ENCODE results near the gene XKR7.

Gene XKR7

GRCh38 chr20:32040142-32040953 is 72.4 kb downstream of the XKR7 start:
- no peak for DNase-seq (ENCODE audit: low spot score)

GRCh38 chr20:32045999-32046398 is 78.0 kb downstream of the XKR7 start:
- DNase-seq (ENCODE audit: low spot score), result no peak

DNA sequence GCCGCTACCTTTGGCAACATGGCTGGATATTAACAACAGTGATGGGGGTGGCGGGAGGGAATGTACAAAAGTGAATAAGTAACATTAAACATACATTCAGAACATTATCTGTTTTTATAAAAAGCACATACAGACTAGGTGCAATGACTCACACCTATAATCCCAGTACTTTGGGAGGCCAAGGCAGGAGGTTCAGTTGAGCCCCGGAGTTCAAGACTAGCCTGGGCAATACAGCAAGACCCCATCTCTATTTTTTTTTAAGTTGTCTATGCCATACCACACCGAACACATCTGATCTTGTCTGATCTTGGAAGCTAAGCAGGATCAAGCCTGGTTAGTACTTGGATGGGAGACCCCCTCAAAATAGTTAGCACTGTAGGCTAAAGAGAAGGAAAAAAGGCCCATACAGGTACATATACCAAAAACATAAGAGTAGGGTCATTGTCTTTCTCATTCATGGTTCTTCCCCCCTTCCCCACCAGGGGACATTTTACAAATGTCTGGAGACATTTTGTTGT is 82.4 kb downstream of the XKR7 start:
- DNase-seq (ENCODE audit: low spot score), result no peak

- DNase-seq (ENCODE audit: low spot score), result no peak
Observed at GRCh38 chr20:32050851-32051556, 83.1 kb downstream of the XKR7 start.

- DNase-seq (ENCODE audit: low spot score), result no peak
Observed at GRCh38 chr20:32051720-32052089, 83.8 kb downstream of the XKR7 start.

DNA sequence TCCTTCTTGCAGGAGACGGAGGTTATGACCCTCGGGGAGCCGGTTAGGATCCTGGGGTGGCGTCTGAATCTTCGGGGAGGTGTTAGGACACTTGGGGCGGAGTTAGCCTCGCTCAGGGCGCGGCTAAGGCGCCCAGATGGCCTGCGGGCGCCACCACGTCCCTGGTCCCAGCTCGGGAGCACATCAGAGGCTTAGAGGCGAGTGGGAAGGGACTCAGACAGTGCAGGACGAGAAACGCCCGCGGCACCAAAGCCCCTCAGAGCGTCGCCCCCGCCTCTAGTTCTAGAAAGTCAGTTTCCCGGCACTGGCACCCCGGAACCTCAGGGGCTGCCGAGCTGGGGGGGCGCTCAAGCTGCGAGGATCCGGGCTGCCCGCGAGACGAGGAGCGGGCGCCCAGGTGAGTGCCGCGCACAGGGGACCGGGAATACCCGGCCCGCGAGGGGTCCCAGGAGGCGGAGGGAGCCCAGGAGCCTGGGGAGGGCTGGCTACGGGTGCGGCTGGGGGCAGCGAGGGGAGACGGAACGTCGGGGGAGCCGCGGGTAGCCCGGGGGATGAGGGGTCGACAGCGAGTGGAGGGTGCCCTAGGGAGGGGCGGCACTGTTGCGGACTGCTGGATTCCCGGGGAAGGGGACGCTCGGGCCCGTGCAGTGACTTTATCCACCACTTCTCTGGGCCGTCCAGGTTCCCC is 84.3 kb downstream of the XKR7 start, which contains the start of gene HCK:
TSS of gene HCK (plus strand) at position 153 of the 688 bp plus-strand sequence.
- no peak for DNase-seq (ENCODE audit: low spot score)

- no peak for DNase-seq (ENCODE audit: low spot score)
Observed at GRCh38 chr20:32052778-32053362, 84.9 kb downstream of the XKR7 start.
